Measurements from ENCODE around the gene PPFIA2. TPM values are rescaled to one million over a fixed set of nuclear protein-coding genes. Genes with fewer than 3 reads are reported as not detected.

Gene PPFIA2
- total and polyA plus RNA-seq, 7 experiments from 2014 or later, result not detected

- ChIA-PET CTCF (no interaction called here), POLR2A (no interaction called here)
- intact Hi-C loops (cut with micrococcal nuclease), result no loop called here
- no peaks in the 10 kb centered on the region for H3K36me3 ChIP-seq (ENCODE audit: control insufficient read depth in 2 of 3, insufficient read depth in 3 of 3, low read length in 3 of 3)
- DNase-seq (no peak), ATAC-seq (no peak)
- Mint-ChIP-seq H3K27me3 (no peaks in the 10 kb centered on the region), H3K9me3 (peaks cover 0 to 16% (median 1%) of the 10 kb centered on the region in 11 donors), H3K36me3 (no peaks in the 10 kb centered on the region), H3K4me1 (no peaks in the 10 kb centered on the region), H3K27ac (no peak overlapping the region), H3K4me3 (no peak overlapping the region)
- no peaks in the 10 kb centered on the region for H3K27me3 ChIP-seq (ENCODE audit: control insufficient read depth in 2 of 2, insufficient read depth in 2 of 2, low read length in 2 of 2)
- H3K4me1 ChIP-seq (ENCODE audit: control insufficient read depth in 2 of 2, insufficient read depth in 2 of 2, low read length in 2 of 2), result no peaks in the 10 kb centered on the region
- no peaks in the 10 kb centered on the region for H3K9me3 ChIP-seq (ENCODE audit: control insufficient read depth in 2 of 3, low read length in 3 of 3)
- H3K27ac ChIP-seq (ENCODE audit: low read depth, low read length), result no peak overlapping the region
- H3K4me3 ChIP-seq (ENCODE audit: low read length), result no peak overlapping the region
Measured at GRCh38 chr12:81395431-81395830, 363.7 kb downstream of the PPFIA2 start.

DNA sequence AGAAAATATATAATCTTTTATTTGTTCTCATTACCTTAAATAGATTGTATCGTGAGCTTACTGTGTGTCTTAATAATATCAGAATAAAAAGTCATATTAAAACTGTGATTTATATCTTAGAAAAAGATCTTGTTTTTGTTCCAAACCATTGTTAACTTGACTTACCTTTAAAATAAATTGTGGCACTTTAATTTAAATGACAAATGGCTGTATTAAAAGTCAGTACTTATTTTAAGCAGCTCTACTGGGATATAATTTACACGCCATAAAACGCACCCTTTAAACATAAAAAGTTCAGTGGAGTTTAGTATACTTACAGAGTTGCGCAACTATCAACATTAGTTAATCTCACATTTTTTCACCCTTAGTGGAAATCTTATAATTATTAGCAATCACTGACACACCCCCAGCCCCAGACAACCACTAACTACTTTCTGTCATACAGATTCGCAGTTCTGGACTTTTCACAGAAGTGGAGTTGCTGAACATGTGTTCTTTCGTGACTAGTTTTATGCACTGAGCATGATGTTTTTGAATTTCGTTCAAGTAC is 369.5 kb downstream of the PPFIA2 start:
- Mint-ChIP-seq H3K4me3 (no peak overlapping the region), H3K27ac (no peak overlapping the region), H3K27me3 (no peaks in the 10 kb centered on the region), H3K9me3 (peaks cover 0 to 11% (median 1%) of the 10 kb centered on the region in 11 donors), H3K36me3 (no peaks in the 10 kb centered on the region), H3K4me1 (no peaks in the 10 kb centered on the region)
- POLR2A ChIA-PET, result no interaction called here
- DNase-seq (no peak), ATAC-seq (no peak)
- CTCF ChIA-PET, result no interaction called here
- intact Hi-C loops (cut with micrococcal nuclease), result no loop called here
- Histone ChIP-seq H3K9me3 (ENCODE audit: control insufficient read depth in 2 of 3, low read length in 3 of 3) (no peaks in the 10 kb centered on the region), H3K4me3 (ENCODE audit: low read length) (no peak overlapping the region), H3K27me3 (ENCODE audit: control insufficient read depth in 2 of 2, insufficient read depth in 2 of 2, low read length in 2 of 2) (no peaks in the 10 kb centered on the region), H3K36me3 (ENCODE audit: control insufficient read depth in 2 of 3, insufficient read depth in 3 of 3, low read length in 3 of 3) (no peaks in the 10 kb centered on the region), H3K27ac (ENCODE audit: low read depth, low read length) (no peak overlapping the region), H3K4me1 (ENCODE audit: control insufficient read depth in 2 of 2, insufficient read depth in 2 of 2, low read length in 2 of 2) (no peaks in the 10 kb centered on the region)

DNA sequence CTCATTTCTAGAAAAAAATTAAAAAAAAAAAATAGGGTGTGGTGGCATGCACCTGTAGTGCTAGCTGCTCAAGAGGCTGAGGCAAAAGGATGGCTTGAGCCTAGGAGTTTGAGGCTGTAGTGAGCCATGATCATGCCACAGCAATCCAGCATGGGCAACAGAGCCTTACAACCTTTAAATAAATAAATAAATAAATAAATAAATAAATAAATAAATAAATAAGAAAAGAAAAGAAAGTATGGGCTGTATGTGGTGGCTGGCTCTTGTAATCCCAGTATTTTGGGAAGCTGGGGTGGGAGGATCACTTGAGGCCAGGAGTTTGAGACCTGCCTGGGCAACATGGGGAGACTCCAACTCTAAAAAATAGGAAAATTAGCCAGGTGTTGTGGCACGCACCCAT is 373.0 kb downstream of the PPFIA2 start:
- DNase-seq, result no peak
- ChIA-PET POLR2A (no interaction called here), CTCF (no interaction called here)
- ATAC-seq, result no peak
- no peaks in the 10 kb centered on the region for H3K4me1 ChIP-seq (ENCODE audit: control insufficient read depth in 2 of 2, insufficient read depth in 2 of 2, low read length in 2 of 2)
- Mint-ChIP-seq H3K9me3 (peaks cover 0 to 10% (median 0%) of the 10 kb centered on the region in 11 donors), H3K27me3 (no peaks in the 10 kb centered on the region), H3K4me1 (no peaks in the 10 kb centered on the region), H3K27ac (no peak overlapping the region), H3K4me3 (no peak overlapping the region), H3K36me3 (no peaks in the 10 kb centered on the region)
- intact Hi-C loops (cut with micrococcal nuclease), result no loop called here
- no peaks in the 10 kb centered on the region for H3K9me3 ChIP-seq (ENCODE audit: control insufficient read depth in 2 of 3, low read length in 3 of 3)
- no peak overlapping the region for H3K4me3 ChIP-seq (ENCODE audit: low read length)
- no peaks in the 10 kb centered on the region for H3K36me3 ChIP-seq (ENCODE audit: control insufficient read depth in 2 of 3, insufficient read depth in 3 of 3, low read length in 3 of 3)
- no peak overlapping the region for H3K27ac ChIP-seq (ENCODE audit: low read depth, low read length)
- no peaks in the 10 kb centered on the region for H3K27me3 ChIP-seq (ENCODE audit: control insufficient read depth in 2 of 2, insufficient read depth in 2 of 2, low read length in 2 of 2)

GRCh38 chr12:81381951-81382350 is 377.2 kb downstream of the PPFIA2 start:
- POLR2A ChIA-PET, result no interaction called here
- CTCF ChIA-PET, result no interaction called here

GRCh38 chr12:81378601-81379285 is 380.4 kb downstream of the PPFIA2 start:
- peaks cover 0 to 8% (median 0%) of the 10 kb centered on the region in 11 donors for H3K9me3 Mint-ChIP-seq
- ATAC-seq (no peak), DNase-seq (no peak)
- Histone ChIP-seq H3K4me1 (ENCODE audit: control insufficient read depth in 2 of 2, insufficient read depth in 2 of 2, low read length in 2 of 2) (no peaks in the 10 kb centered on the region), H3K9me3 (ENCODE audit: control insufficient read depth in 2 of 3, low read length in 3 of 3) (no peaks in the 10 kb centered on the region), H3K4me3 (ENCODE audit: low read length) (no peak overlapping the region), H3K36me3 (ENCODE audit: control insufficient read depth in 2 of 3, insufficient read depth in 3 of 3, low read length in 3 of 3) (no peaks in the 10 kb centered on the region), H3K27ac (ENCODE audit: low read depth, low read length) (no peak overlapping the region), H3K27me3 (ENCODE audit: control insufficient read depth in 2 of 2, insufficient read depth in 2 of 2, low read length in 2 of 2) (no peaks in the 10 kb centered on the region)
- intact Hi-C loops (cut with micrococcal nuclease), result no loop called here
- H3K27me3 Mint-ChIP-seq, result no peaks in the 10 kb centered on the region
- ChIA-PET POLR2A (no interaction called here), CTCF (no interaction called here)
- H3K4me1 Mint-ChIP-seq, result no peaks in the 10 kb centered on the region
- H3K4me3 Mint-ChIP-seq, result no peak overlapping the region
- no peak overlapping the region for H3K27ac Mint-ChIP-seq
- H3K36me3 Mint-ChIP-seq, result no peaks in the 10 kb centered on the region

More at GRCh38 chr12:81381951-81382350, 377.2 kb downstream of the PPFIA2 start:
- Mint-ChIP-seq H3K36me3 (no peaks in the 10 kb centered on the region), H3K4me1 (no peaks in the 10 kb centered on the region), H3K4me3 (no peak overlapping the region), H3K27ac (no peak overlapping the region), H3K9me3 (peaks cover 0 to 5% (median 0%) of the 10 kb centered on the region in 11 donors), H3K27me3 (no peaks in the 10 kb centered on the region)
- no peaks in the 10 kb centered on the region for H3K27me3 ChIP-seq (ENCODE audit: control insufficient read depth in 2 of 2, insufficient read depth in 2 of 2, low read length in 2 of 2)
- DNase-seq (no peak), ATAC-seq (no peak)
- no peak overlapping the region for H3K4me3 ChIP-seq (ENCODE audit: low read length)
- H3K36me3 ChIP-seq (ENCODE audit: control insufficient read depth in 2 of 3, insufficient read depth in 3 of 3, low read length in 3 of 3), result no peaks in the 10 kb centered on the region
- no peaks in the 10 kb centered on the region for H3K4me1 ChIP-seq (ENCODE audit: control insufficient read depth in 2 of 2, insufficient read depth in 2 of 2, low read length in 2 of 2)
- H3K27ac ChIP-seq (ENCODE audit: low read depth, low read length), result no peak overlapping the region
- intact Hi-C loops (cut with micrococcal nuclease), result no loop called here
- no peaks in the 10 kb centered on the region for H3K9me3 ChIP-seq (ENCODE audit: control insufficient read depth in 2 of 3, low read length in 3 of 3)

- Histone ChIP-seq H3K27me3 (ENCODE audit: control insufficient read depth in 2 of 2, insufficient read depth in 2 of 2, low read length in 2 of 2) (no peaks in the 10 kb centered on the region), H3K4me1 (ENCODE audit: control insufficient read depth in 2 of 2, insufficient read depth in 2 of 2, low read length in 2 of 2) (no peaks in the 10 kb centered on the region), H3K36me3 (ENCODE audit: control insufficient read depth in 2 of 3, insufficient read depth in 3 of 3, low read length in 3 of 3) (no peaks in the 10 kb centered on the region), H3K9me3 (ENCODE audit: control insufficient read depth in 2 of 3, low read length in 3 of 3) (no peaks in the 10 kb centered on the region), H3K4me3 (ENCODE audit: low read length) (no peak overlapping the region), H3K27ac (ENCODE audit: low read depth, low read length) (no peak overlapping the region)
- no peak for ATAC-seq
- Mint-ChIP-seq H3K4me3 (no peak overlapping the region), H3K27me3 (no peaks in the 10 kb centered on the region), H3K27ac (no peak overlapping the region), H3K9me3 (peaks cover 0 to 8% (median 0%) of the 10 kb centered on the region in 11 donors), H3K36me3 (no peaks in the 10 kb centered on the region), H3K4me1 (no peaks in the 10 kb centered on the region)
- ChIA-PET CTCF (no interaction called here), POLR2A (no interaction called here)
- intact Hi-C loops (cut with micrococcal nuclease), result no loop called here
- DNase-seq, result no peak
Measured at GRCh38 chr12:81377771-81378170, 381.4 kb downstream of the PPFIA2 start.

- DNase-seq (no peak), ATAC-seq (no peak)
- H3K27ac Mint-ChIP-seq, result no peak overlapping the region
- H3K27ac ChIP-seq (ENCODE audit: low read depth, low read length), result no peak overlapping the region
- H3K4me1 ChIP-seq (ENCODE audit: control insufficient read depth in 2 of 2, insufficient read depth in 2 of 2, low read length in 2 of 2), result no peaks in the 10 kb centered on the region
- H3K27me3 Mint-ChIP-seq, result no peaks in the 10 kb centered on the region
- intact Hi-C loops (cut with micrococcal nuclease), result no loop called here
- no peaks in the 10 kb centered on the region for H3K27me3 ChIP-seq (ENCODE audit: control insufficient read depth in 2 of 2, insufficient read depth in 2 of 2, low read length in 2 of 2)
- no peaks in the 10 kb centered on the region for H3K9me3 ChIP-seq (ENCODE audit: control insufficient read depth in 2 of 3, low read length in 3 of 3)
- no peaks in the 10 kb centered on the region for H3K4me1 Mint-ChIP-seq
- H3K36me3 ChIP-seq (ENCODE audit: control insufficient read depth in 2 of 3, insufficient read depth in 3 of 3, low read length in 3 of 3), result no peaks in the 10 kb centered on the region
- H3K9me3 Mint-ChIP-seq, result peaks cover 0 to 9% (median 0%) of the 10 kb centered on the region in 11 donors
- no peaks in the 10 kb centered on the region for H3K36me3 Mint-ChIP-seq
- H3K4me3 Mint-ChIP-seq, result no peak overlapping the region
- ChIA-PET POLR2A (no interaction called here), CTCF (no interaction called here)
- H3K4me3 ChIP-seq (ENCODE audit: low read length), result no peak overlapping the region
Measured at GRCh38 chr12:81375969-81376368, 383.2 kb downstream of the PPFIA2 start.
